ENCODE data around the gene ZSWIM7.

ZSWIM7 gene

DNA sequence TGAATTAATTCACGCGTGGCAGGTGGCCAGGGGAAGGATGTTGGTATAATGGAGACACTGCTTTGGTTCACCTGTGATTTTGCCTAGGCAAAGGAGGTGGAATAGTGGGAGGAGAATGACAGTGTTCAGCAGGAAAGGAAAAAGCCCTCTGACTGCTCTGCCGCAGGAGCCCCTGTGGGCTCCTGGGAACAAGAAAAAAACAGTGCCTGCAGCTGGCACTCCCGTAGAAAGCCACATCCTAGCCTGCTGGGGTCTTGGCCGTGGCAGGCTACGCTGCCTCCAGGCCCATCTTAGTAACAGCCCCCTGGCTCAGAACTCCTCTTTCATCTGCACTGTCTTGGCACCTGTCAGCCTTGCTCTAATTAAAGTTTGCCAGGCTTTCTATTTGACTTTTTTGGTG, 34.0 kb downstream of the ZSWIM7 start:
- no peak overlapping the region for H3K4me3 ChIP-seq (ENCODE audit: control insufficient read depth, low read depth, low read length)
- TF ChIP-seq CTCF (IDR thresholded peaks at IDR 0.05; ENCODE audit: control insufficient read depth, insufficient read depth, low read depth, low read length, missing control alignments) = no peak
- no peak for DNase-seq (ENCODE audit: low read depth)

- H3K4me3 ChIP-seq (ENCODE audit: control insufficient read depth, low read depth, low read length) = no peak overlapping the region
- no peak for TF ChIP-seq CTCF (IDR thresholded peaks at IDR 0.05; ENCODE audit: control insufficient read depth, insufficient read depth, low read depth, low read length, missing control alignments)
- DNase-seq (ENCODE audit: low read depth) = no peak
Observed at GRCh38 chr17:15963670-15964110, 35.8 kb downstream of the ZSWIM7 start.

- H3K4me3 ChIP-seq (ENCODE audit: control insufficient read depth, low read depth, low read length) = no peak overlapping the region
- no peak for TF ChIP-seq CTCF (IDR thresholded peaks at IDR 0.05; ENCODE audit: control insufficient read depth, insufficient read depth, low read depth, low read length, missing control alignments)
- DNase-seq (ENCODE audit: low read depth) = no peak
Observed at GRCh38 chr17:15958484-15958854, 41.0 kb downstream of the ZSWIM7 start.

GRCh38 chr17:15957608-15958307, 41.7 kb downstream of the ZSWIM7 start:
- TF ChIP-seq CTCF (IDR thresholded peaks at IDR 0.05; ENCODE audit: control insufficient read depth, insufficient read depth, low read depth, low read length, missing control alignments) = no peak
- no peak for DNase-seq (ENCODE audit: low read depth)
- no peak overlapping the region for H3K4me3 ChIP-seq (ENCODE audit: control insufficient read depth, low read depth, low read length)

GRCh38 chr17:15957206-15957605, 42.3 kb downstream of the ZSWIM7 start:
- no peak overlapping the region for H3K4me3 ChIP-seq (ENCODE audit: control insufficient read depth, low read depth, low read length)
- TF ChIP-seq CTCF (IDR thresholded peaks at IDR 0.05; ENCODE audit: control insufficient read depth, insufficient read depth, low read depth, low read length, missing control alignments) = no peak

DNA sequence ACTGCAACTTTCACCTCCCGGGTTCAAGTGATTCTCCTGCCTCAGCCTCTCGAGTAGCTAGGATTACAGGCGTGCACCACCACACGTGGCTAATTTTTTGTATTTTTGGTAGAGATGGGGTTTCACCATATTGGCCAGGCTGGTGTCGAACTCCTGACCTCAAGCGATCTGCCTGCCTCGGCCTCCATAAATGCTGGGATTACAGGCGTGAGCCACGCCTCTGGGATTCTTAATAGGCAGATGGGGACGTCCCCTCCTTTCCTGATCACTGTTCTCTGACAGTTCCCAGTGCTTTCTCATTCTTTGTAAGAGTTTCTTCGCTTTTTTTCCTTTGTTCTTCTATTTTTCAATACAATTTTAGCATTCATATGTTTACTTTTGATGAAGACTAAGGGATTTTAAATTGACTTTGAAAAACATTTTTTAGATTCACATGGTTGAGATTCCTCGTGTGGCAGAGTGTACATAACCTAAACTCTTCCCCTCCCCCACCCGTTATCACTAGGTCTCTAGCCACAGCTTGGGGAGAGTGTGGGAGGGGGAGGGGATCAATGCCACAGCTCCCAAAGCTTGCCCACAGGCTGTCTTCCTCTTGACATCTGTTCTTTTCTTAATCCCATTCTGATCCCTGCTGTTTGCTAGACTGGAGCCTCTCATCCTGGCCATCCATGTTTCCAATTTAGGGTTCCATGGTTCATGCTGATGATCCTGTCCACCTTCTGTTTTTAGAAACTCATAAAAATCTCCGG, 43.5 kb downstream of the ZSWIM7 start:
- DNase-seq (ENCODE audit: low read depth) = no peak
- TF ChIP-seq CTCF (IDR thresholded peaks at IDR 0.05; ENCODE audit: control insufficient read depth, insufficient read depth, low read depth, low read length, missing control alignments) = no peak
- no peak overlapping the region for H3K4me3 ChIP-seq (ENCODE audit: control insufficient read depth, low read depth, low read length)

More at GRCh38 chr17:15957206-15957605, 42.3 kb downstream of the ZSWIM7 start:
- DNase-seq (ENCODE audit: low read depth) = no peak

Measured in AG09309 (cell line).